Parathyroid adenoma (tissue), 2 donors: ENCODE results near the gene INPP5D.

Source experiments
- H2AFZ ChIP-seq: fragments of 300-600 bp; sonication (generic); one replicate; pipeline ENCODE4 v1.7.0; 2017; ENCODE audit warnings: antibody characterized with exemption, mild to moderate bottlenecking
- H3K27ac ChIP-seq: fragments of 300-600 bp; sonication (generic); one replicate; pipeline ENCODE4 v1.7.0; 2017
- H3K27me3 ChIP-seq: fragments of 300-600 bp; sonication (generic); one replicate; pipeline ENCODE4 v1.7.0; 2017; ENCODE audit warnings: low read length; ENCODE audit not compliant: control insufficient read depth, insufficient read depth
- H3K36me3 ChIP-seq: fragments of 300-600 bp; sonication (generic); one replicate; pipeline ENCODE4 v1.7.0; 2017; ENCODE audit warnings: low read length; ENCODE audit not compliant: control insufficient read depth, insufficient read depth
- H3K4me1 ChIP-seq: fragments of 300-600 bp; sonication (generic); one replicate; pipeline ENCODE4 v1.7.0; 2017; ENCODE audit warnings: control low read depth
- H3K4me2 ChIP-seq: fragments of 300-600 bp; sonication (generic); one replicate; pipeline ENCODE4 v1.7.0; 2017; ENCODE audit warnings: low read length
- H3K4me3 ChIP-seq: fragments of 300-600 bp; sonication (generic); one replicate; pipeline ENCODE4 v1.7.0; 2017; ENCODE audit warnings: low read depth, low read length
- H3K79me2 ChIP-seq: fragments of 300-600 bp; sonication (generic); one replicate; pipeline ENCODE4 v1.7.0; 2017; ENCODE audit warnings: control low read depth
- H3K9ac ChIP-seq: fragments of 300-600 bp; sonication (generic); one replicate; pipeline ENCODE4 v1.7.0; 2017; ENCODE audit warnings: mild to moderate bottlenecking
- H3K9me3 ChIP-seq: fragments of 300-600 bp; sonication (generic); one replicate; pipeline ENCODE4 v1.7.0; 2017; ENCODE audit warnings: low read length; ENCODE audit not compliant: control insufficient read depth
- CTCF ChIP-seq: fragments of 300-600 bp; sonication (generic); IDR thresholded peaks from one replicate; pipeline ENCODE4 v1.7.0; 2017; ENCODE audit warnings: antibody characterized with exemption, mild to moderate bottlenecking
- donor health status: primary hyperparathyroidism.

The INPP5D gene

GRCh38 chr2:233114421-233114861 is 54.3 kb downstream of the INPP5D start:
- TF ChIP-seq CTCF = no peak
- no peaks in the 10 kb centered on the region for H3K27me3 ChIP-seq
- H3K9me3 ChIP-seq = no peaks in the 10 kb centered on the region
- H3K4me1 ChIP-seq = no peaks in the 10 kb centered on the region
- H3K36me3 ChIP-seq = no peaks in the 10 kb centered on the region
- no peaks in the 10 kb centered on the region for H3K79me2 ChIP-seq
- no peak overlapping the region for H3K4me3 ChIP-seq
- H3K27ac ChIP-seq = no peak overlapping the region
- H2AFZ ChIP-seq = no peak overlapping the region
- H3K4me2 ChIP-seq = no peak overlapping the region
- no peak overlapping the region for H3K9ac ChIP-seq

- Histone ChIP-seq H3K9ac (no peak overlapping the region), H3K27ac (no peak overlapping the region), H3K36me3 (no peaks in the 10 kb centered on the region), H3K79me2 (no peaks in the 10 kb centered on the region), H3K9me3 (no peaks in the 10 kb centered on the region), H3K4me2 (no peak overlapping the region), H3K4me1 (no peaks in the 10 kb centered on the region), H3K27me3 (no peaks in the 10 kb centered on the region), H2AFZ (no peak overlapping the region), H3K4me3 (no peak overlapping the region)
- no peak for TF ChIP-seq CTCF
Observed at GRCh38 chr2:233115121-233115520, 55.0 kb downstream of the INPP5D start.

DNA sequence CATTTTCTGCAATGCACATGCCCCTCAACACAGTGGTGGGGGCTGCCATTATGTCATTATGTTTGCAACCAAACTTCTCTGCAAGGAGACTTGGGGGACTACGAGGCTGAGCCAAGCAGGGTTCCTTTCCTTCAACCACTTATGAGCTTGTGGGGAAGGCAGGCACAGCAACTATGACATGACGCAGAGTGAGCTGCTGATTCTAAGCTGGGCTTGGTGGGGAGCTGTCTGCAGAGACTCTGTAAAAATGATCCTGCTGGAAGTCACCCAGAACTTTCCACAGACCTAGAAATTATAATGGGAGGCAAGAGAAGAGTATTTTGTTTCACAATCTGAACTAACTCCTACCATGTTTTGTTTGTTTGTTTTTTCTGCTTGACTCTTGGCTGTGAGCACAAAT is 55.6 kb downstream of the INPP5D start:
- no peaks in the 10 kb centered on the region for H3K27me3 ChIP-seq
- no peak for TF ChIP-seq CTCF
- no peaks in the 10 kb centered on the region for H3K36me3 ChIP-seq
- H3K4me3 ChIP-seq = no peak overlapping the region
- no peaks in the 10 kb centered on the region for H3K9me3 ChIP-seq
- H3K4me2 ChIP-seq = no peak overlapping the region
- H3K4me1 ChIP-seq = no peaks in the 10 kb centered on the region
- no peak overlapping the region for H3K9ac ChIP-seq
- H2AFZ ChIP-seq = no peak overlapping the region
- no peaks in the 10 kb centered on the region for H3K79me2 ChIP-seq
- no peak overlapping the region for H3K27ac ChIP-seq

GRCh38 chr2:233116946-233117345 is 56.8 kb downstream of the INPP5D start:
- TF ChIP-seq CTCF = no peak
- no peak overlapping the region for H2AFZ ChIP-seq
- H3K36me3 ChIP-seq = no peaks in the 10 kb centered on the region
- H3K4me2 ChIP-seq = no peak overlapping the region
- H3K4me1 ChIP-seq = no peaks in the 10 kb centered on the region
- H3K27ac ChIP-seq = no peak overlapping the region
- H3K79me2 ChIP-seq = no peaks in the 10 kb centered on the region
- no peaks in the 10 kb centered on the region for H3K9me3 ChIP-seq
- no peak overlapping the region for H3K4me3 ChIP-seq
- H3K27me3 ChIP-seq = no peaks in the 10 kb centered on the region
- no peak overlapping the region for H3K9ac ChIP-seq

GRCh38 chr2:233117351-233117750 is 57.2 kb downstream of the INPP5D start:
- no peaks in the 10 kb centered on the region for H3K79me2 ChIP-seq
- TF ChIP-seq CTCF = no peak
- H3K4me2 ChIP-seq = no peak overlapping the region
- no peaks in the 10 kb centered on the region for H3K9me3 ChIP-seq
- no peaks in the 10 kb centered on the region for H3K36me3 ChIP-seq
- H3K27me3 ChIP-seq = no peaks in the 10 kb centered on the region
- H3K9ac ChIP-seq = no peak overlapping the region
- H3K4me3 ChIP-seq = no peak overlapping the region
- no peak overlapping the region for H3K27ac ChIP-seq
- H2AFZ ChIP-seq = no peak overlapping the region
- no peaks in the 10 kb centered on the region for H3K4me1 ChIP-seq
